NCI-H2227 treated with DMSO at 0.1 percent for 48 hours (cell line): ENCODE data around the gene SRP72.

ENCODE experiments used
- DNase-seq: peaks from one replicate; lab custom pipeline; 2025; lab: John Stamatoyannopoulos, UW

Gene SRP72

DNA sequence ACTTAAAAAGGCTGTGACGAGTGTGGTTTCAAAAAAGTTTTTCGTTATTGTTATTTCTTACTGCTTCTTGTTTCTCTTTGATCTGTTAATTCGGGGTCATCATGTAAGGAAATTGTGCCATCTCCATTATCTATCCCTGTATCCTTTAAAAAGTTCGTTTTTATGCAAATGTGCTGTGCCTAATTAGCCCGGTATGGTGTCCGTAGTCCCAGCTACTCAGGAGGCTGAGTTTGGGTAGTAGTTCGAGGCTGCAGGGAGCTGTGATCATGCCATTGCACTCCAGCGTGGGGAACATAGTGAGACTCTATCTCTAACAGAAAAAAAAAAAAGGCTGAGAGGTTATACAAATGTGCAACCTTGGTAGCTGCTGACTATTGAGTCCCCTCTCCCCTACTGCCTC is 83.2 kb downstream of the SRP72 start:
- no peak for DNase-seq

- DNase-seq: no peak
Observed at GRCh38 chr4:56551516-56551915, 84.1 kb downstream of the SRP72 start.

DNA sequence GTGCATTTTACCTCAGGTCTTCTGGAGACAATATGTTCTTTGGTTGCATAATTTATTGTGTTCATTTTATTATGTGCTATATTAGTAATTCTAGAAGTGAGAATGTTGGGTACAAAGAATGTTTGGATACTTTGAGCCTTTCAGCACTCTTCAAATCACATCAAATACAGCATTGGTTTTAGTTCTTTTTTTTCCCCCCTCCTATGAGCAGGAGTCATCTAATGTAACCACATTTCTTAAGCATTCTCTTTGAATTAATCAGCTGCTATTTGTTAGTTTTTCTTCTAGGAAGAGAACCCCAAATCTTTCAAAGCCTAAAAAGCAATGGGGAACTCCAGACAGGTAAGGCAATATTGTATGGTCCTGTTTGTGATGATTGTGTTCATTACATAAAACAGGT is 84.9 kb downstream of the SRP72 start:
- DNase-seq: no peak
